ENCODE measurements around the gene MYO5A.

DNA sequence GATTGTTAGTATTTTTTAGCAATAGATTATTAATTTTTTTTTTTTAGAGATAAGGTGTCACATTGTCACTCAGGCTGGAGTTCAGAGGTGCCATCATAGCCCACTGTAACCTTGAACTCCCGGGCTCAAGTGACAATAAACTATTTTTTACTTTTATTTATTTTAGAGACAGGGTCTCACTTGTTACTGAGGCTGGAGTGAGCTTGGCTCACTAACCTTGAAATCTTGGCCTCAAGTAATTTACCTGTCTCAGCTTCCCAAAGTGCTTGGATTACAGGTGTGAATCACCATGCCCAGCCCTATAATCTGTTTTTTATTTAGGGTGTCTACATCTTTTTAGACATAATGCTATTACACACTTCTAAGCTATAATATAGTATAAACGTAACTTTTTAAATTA lies 48.0 kb upstream of the MYO5A start:
- TF ChIP-seq LEF1 (IDR thresholded peaks at IDR 0.05; ENCODE audit: borderline replicate concordance) (no peak), L3MBTL2 (conservative IDR thresholded peaks at IDR 0.05) (no peak), ELF4 (IDR thresholded peaks at IDR 0.05) (no peak), FOXM1 (IDR thresholded peaks at IDR 0.05; ENCODE audit: borderline replicate concordance) (no peak), NFRKB (IDR thresholded peaks at IDR 0.05) (no peak), TARDBP (IDR thresholded peaks at IDR 0.05) (no peak), BHLHE40 (IDR thresholded peaks at IDR 0.05; ENCODE audit: borderline replicate concordance) (no peak), SUZ12 (IDR thresholded peaks at IDR 0.05) (no peak), SP1 (IDR thresholded peaks at IDR 0.05) (no peak), ZNF384 (IDR thresholded peaks at IDR 0.05) (no peak)
